Stimulated activated CD4-positive, alpha-beta T cell treated with anti-CD3 and anti-CD28 coated beads, Interleukin-1b, Interleukin-23, amount 100 ng/mL, for 4 hours (primary cell): ENCODE results near the gene KLF1.

Experiments
- DNase-seq, 2 donors: peaks; one replicate each; pipeline ENCODE4 v3.0.0-alpha.2; 2020; ENCODE audit warnings: low read depth in 2 of 2

KLF1 gene

GRCh38 chr19:12838182-12838885 lies 48.7 kb downstream of the KLF1 start, which contains the start of gene MAST1:
Gene MAST1 (plus strand): TSS chr19:12838515. CDS start chr19:12838573, 58 bp downstream.
- DNase-seq = peak in 1 of 2 donors; percentile 54

GRCh38 chr19:12837225-12837624 lies 49.8 kb downstream of the KLF1 start:
- no peak for DNase-seq

DNA sequence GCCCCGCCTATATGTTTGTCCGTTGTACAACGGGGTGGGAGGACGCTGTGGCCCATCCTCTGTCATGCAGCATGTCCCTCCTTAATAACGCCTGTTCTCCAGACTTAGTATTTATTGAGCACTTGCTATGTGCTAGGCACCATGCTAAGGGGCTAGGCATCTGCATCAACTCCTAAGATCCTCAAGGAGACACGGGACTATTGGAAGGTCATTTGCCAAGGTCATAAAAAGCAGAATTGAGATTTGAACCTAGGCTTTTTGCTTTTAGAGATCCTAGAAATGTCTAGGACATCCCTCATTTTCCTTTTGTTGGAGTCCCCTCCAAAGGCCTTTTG lies 50.5 kb downstream of the KLF1 start:
- DNase-seq = no peak

GRCh38 chr19:12834976-12835757 lies 51.8 kb downstream of the KLF1 start:
- DNase-seq = no peak

DNA sequence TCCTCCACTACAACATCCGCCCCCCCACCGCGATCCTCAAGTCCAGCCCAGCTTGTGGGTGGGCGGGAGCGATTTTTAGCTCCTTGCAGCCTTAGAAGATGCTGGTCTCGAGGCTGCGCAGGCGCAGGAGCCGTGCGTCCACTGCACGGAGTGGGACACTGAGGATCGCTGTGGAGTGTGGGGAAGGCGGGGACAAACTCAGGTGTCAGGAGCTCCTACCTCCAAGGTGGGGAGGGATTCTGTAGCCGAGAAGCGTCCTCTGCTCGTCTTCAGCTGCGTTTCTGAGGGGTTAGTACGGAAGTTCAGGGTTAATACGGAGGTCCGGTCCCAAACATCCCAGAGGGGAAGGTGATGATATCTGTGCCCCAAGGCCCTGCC lies 52.4 kb downstream of the KLF1 start, which contains the start of gene RTBDN:
RTBDN (minus strand) TSS at position 14 of the 378 bp plus-strand sequence. CDS start 4,600 bp downstream, outside the sequence.
- DNase-seq = no peak
